DMS114 treated with DMSO at 0.1 percent for 48 hours (cell line): ENCODE measurements around the gene GREB1.

Source experiments
- DNase-seq: peaks from one replicate; lab custom pipeline; 2025; ENCODE audit not compliant: unreplicated experiment; lab: John Stamatoyannopoulos, UW

The GREB1 gene

GRCh38 chr2:11631462-11631861 lies 97.6 kb downstream of the GREB1 start:
- no peak for DNase-seq

GRCh38 chr2:11633923-11634478 lies 100.2 kb downstream of the GREB1 start:
- no peak for DNase-seq

DNA sequence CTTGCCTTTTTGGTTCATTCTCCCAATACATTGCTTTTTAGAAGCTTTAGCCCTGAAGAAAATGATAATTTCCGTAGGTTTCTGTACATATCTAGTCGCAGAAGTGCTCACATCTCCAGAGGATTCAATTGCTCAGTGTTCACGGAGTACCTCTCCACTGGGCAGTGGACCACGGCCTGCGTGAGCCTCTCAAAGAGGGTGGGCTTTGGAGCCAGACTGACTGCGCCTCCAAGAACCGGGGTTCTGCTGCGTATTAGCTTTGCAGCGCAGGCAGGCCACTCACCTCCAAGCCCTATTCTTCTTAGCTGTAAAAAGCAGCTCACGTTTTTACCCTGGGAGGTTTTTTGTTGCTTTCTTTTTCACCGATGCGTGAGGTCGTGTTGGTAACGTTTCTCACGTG lies 100.7 kb downstream of the GREB1 start:
- DNase-seq = no peak

GRCh38 chr2:11635141-11635540 lies 101.3 kb downstream of the GREB1 start:
- no peak for DNase-seq

- no peak for DNase-seq
Observed at GRCh38 chr2:11636593-11637295, 102.9 kb downstream of the GREB1 start.

GRCh38 chr2:11637546-11637945 lies 103.7 kb downstream of the GREB1 start:
- DNase-seq = no peak

GRCh38 chr2:11639503-11639902 lies 105.7 kb downstream of the GREB1 start:
- DNase-seq = no peak

DNA sequence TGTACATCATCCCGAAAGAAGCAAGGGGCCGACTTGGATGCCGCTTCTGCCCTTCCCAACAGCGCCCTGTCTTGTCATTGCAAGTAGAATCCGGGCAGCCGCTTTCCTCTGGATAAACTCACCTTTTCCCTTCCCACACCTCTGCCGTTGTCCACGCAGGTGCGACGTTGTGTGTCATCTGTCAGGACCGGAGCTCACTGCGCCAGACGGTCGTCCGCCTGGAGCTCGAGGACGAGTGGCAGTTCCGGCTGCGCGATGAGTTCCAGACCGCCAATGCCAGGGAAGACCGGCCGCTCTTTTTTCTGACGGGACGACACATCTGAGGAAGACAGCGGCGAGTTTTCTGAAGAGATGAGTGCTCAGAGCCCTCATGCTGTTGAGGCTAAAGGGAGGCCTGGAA lies 106.3 kb downstream of the GREB1 start:
- DNase-seq = no peak

DNA sequence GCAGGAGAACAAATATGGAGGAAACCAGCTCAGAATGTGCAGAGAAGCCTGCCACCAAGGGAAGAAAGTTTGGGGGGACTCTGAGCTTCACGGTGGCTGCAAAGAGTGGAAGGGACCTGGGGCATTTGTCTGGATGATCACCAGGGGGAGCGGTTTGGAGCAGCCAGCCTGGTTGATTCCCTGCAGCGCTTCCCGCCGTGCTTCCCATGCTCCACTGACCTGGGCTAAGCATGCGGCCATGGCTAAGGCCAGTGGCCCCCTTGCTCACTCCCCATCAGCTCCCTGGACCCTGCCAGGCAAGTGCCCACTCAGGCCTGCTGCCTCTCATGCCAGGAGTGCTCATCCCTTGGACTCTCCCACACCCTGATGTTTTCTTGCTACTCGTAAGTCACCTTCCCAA lies 109.1 kb downstream of the GREB1 start:
- DNase-seq = no peak

DNA sequence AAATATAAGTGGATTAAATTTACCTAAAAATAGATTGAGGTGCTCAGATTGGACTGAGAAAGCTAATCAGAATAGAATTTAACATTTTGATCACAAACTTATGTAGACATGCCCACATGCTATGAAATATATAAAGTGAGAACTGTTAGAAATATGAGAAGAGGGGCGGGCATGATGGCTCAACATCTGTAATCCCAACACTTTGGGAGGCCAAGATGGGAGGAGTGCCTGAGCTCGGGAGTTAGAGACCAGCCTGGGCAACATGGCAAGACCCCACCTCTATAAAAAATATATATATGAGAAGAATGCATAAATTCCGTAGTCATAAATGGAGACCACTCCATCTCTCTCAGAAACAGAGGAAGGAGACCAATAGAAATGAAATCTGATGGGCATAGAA lies 110.4 kb downstream of the GREB1 start:
- no peak for DNase-seq

- no peak for DNase-seq
Observed at GRCh38 chr2:11646530-11646929, 112.7 kb downstream of the GREB1 start.

DNA sequence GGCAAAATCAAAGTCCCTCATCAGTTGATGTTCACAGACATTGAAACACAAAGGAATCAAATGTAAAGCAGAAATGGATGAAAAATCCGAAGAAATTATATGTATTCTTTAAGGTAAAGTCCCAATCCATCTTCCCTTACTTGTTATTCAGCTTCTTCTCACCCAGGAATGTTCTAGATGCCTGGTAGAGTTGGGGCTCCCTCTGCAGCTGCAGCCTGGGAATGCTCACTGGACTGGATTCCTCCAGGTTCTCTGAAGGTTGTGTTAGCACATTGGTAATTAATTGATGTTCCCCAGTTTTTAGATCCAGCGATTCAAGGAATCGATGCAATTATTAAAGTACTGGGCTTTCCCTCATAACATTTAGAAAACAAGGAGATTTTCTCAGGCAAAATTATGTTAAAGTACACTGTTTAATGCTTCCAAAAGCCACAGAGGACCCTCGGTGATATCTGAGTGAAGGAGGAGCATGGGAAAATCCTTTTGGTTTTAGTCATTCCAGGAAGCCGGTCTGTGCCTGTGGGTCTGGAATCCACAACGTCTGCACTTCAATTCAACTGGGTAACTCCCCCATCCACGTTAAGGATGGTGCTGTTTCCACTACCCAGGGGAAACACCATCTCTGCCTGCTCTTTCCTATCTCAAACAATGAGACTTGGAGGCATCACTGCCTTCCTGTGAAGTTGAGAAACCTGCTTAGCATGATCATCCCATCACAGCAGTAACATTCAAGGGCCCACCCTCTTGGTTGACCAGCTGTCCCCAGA lies 114.2 kb downstream of the GREB1 start:
- no peak for DNase-seq

- DNase-seq = no peak
Observed at GRCh38 chr2:11649093-11649492, 115.2 kb downstream of the GREB1 start.

DNA sequence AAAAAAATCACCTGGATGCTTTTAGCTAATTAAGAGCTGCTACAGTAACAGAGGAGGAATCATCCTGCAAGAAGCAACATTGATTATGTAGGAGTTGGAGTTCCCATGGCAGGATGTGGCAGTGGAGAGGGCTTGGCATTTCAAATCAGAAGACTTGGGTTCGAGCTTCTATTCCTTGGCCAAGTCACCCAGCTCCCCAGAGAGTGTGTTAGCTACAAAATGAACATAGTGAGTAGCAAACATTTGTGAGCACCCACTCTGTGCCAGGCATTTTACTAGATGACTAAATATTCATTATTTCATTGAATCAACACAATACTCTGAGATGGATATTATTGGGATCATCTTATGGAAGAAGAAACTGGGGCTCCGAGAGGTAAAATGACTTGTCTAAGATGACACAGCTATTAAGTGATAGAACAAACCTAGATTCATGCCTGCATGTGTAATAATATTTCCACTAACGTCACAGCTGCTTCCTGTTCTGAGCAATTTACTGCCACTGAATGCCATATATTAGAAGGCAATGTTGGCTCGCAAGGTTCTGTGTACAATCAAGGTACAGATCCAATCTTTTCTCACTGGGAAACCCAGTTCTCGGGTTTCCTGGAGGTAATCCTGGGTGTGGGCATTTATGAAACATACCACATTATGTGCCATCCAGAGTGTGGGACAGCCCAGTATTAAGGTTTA lies 118.2 kb downstream of the GREB1 start:
- DNase-seq = no peak

DNA sequence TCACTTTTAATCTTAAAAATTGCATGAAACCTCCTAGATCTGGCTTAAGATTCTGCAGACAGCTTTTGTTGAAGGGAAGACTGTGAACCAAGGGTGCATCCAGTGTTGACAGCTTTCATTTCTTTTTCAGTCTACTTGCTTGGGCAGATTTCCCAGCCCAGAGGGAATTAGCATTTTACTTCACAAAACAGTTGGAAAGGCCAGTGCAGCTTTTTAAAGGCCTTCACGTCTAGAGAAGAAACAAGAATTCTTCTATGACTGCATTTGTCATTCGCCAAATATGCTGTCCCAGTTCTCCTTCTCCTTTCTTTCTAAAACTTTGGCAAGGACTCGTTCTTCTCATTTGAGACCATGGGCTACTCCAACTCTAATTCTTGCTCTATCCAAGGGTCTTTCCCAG lies 118.7 kb downstream of the GREB1 start:
- no peak for DNase-seq

GRCh38 chr2:11655495-11655894 lies 121.7 kb downstream of the GREB1 start:
- DNase-seq = no peak

GRCh38 chr2:11656252-11656651 lies 122.4 kb downstream of the GREB1 start:
- no peak for DNase-seq

- no peak for DNase-seq
Observed at GRCh38 chr2:11656671-11657101, 122.8 kb downstream of the GREB1 start.

- no peak for DNase-seq
Observed at GRCh38 chr2:11657195-11657594, 123.3 kb downstream of the GREB1 start.

DNA sequence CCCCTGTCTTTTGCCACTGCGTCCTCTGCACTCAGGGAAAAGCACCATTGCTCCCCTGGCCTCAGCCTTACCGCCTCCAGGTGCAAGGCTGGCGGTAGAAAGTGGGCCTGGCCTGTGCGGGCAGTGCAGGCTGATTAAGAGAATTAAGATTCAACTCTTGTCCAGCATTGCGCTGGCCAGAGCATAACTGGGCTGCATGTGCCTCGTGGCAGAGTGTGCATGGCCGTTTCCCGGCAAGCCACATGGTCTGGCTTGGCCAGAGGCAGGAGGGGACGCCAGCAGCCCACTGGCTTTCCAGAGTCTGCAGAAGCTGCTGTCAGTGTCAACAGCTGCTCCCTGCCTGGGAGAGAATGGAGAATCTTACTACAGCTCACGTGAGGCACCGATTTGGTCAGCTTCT lies 123.8 kb downstream of the GREB1 start:
- no peak for DNase-seq

DNA sequence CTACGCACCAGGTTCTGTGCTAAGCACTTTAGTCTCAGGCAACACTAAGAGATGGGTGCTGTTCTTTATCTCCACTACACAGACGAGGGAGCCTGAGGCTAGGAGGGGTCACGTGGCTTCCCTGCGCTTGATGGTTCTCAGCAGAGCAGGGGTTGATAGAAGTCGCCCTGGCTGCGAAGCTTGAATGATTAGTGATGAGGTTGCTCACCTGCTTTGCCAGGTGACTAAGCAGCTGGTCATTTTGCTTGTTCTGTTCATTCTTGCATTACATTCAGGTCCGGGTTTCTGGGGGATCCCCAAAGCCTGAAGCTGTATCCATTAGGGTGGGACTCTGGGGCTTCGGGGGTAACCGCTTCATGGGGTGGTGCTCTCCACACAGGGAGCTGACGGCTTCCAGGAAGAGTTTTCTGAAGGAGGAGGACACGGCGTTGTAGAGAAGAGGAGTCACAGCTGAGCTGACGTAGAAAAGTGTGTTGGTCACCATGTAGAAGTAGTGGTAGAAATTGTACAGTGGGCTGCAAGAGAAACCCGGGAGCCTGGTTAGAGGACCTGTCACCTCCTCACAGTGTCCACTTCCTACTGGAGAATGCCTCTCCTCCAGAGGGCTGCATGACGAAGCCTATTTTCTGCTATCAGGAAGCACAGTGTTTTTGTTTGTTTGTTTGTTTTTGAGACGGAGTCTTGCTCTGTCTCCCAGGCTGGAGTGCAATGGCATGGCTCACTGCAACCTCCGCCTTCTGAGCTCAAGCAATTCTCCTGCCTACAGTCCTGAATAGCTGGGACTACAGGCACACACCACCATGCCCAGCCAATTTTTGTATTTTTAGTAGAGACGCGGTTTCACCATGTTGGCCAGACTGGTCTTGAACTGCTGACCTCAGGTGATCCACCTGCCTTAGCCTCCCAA lies 124.6 kb downstream of the GREB1 start:
- no peak for DNase-seq
